Measurements from ENCODE around the gene MMP26. TPM values are rescaled to one million over a fixed set of nuclear protein-coding genes. Genes with fewer than 3 reads are reported as not detected.

Gene MMP26
- total and polyA plus RNA-seq, 5 donors from 2014 or later: not detected

GRCh38 chr11:4672470-4672869 lies 32.1 kb upstream of the MMP26 start:
- Histone ChIP-seq H3K36me3 (ENCODE audit: control insufficient read depth, insufficient read depth, low read length) (no peaks in the 10 kb centered on the region), H3K9me3 (ENCODE audit: control insufficient read depth in 2 of 2, low read length in 2 of 2) (no peaks in the 10 kb centered on the region), H3K4me1 (ENCODE audit: control insufficient read depth, insufficient read depth, low read length, poor library complexity, severe bottlenecking) (no peaks in the 10 kb centered on the region), H3K4me3 (ENCODE audit: low read depth, low read length) (no peak overlapping the region), H3K27me3 (ENCODE audit: control insufficient read depth, insufficient read depth, low read length) (peaks cover 1% of the 10 kb centered on the region), H3K27ac (ENCODE audit: insufficient read depth, low read length, poor library complexity, severe bottlenecking) (no peak overlapping the region)
- ATAC-seq (ENCODE audit: low read depth in 2 of 2): no peak
- H3K36me3 Mint-ChIP-seq: no peaks in the 10 kb centered on the region
- H3K9me3 Mint-ChIP-seq: peaks cover 0 to 2% (median 0%) of the 10 kb centered on the region in 7 donors
- no peak for DNase-seq
- no peaks in the 10 kb centered on the region for H3K4me1 Mint-ChIP-seq
- no peak overlapping the region for H3K4me3 Mint-ChIP-seq
- H3K27ac Mint-ChIP-seq: no peak overlapping the region
- peaks cover 28% of the 10 kb centered on the region for H3K27me3 Mint-ChIP-seq

- ATAC-seq (ENCODE audit: low read depth in 2 of 2): no peak
- Histone ChIP-seq H3K27me3 (ENCODE audit: control insufficient read depth, insufficient read depth, low read length) (no peaks in the 10 kb centered on the region), H3K4me3 (ENCODE audit: low read depth, low read length) (no peak overlapping the region), H3K4me1 (ENCODE audit: control insufficient read depth, insufficient read depth, low read length, poor library complexity, severe bottlenecking) (no peaks in the 10 kb centered on the region), H3K36me3 (ENCODE audit: control insufficient read depth, insufficient read depth, low read length) (no peaks in the 10 kb centered on the region), H3K9me3 (ENCODE audit: control insufficient read depth in 2 of 2, low read length in 2 of 2) (no peaks in the 10 kb centered on the region), H3K27ac (ENCODE audit: insufficient read depth, low read length, poor library complexity, severe bottlenecking) (no peak overlapping the region)
- H3K4me3 Mint-ChIP-seq: no peak overlapping the region
- no peak for DNase-seq
- H3K9me3 Mint-ChIP-seq: peaks cover 0 to 2% (median 0%) of the 10 kb centered on the region in 7 donors
- H3K4me1 Mint-ChIP-seq: no peaks in the 10 kb centered on the region
- H3K27ac Mint-ChIP-seq: no peak overlapping the region
- H3K27me3 Mint-ChIP-seq: peaks cover 20% of the 10 kb centered on the region
- H3K36me3 Mint-ChIP-seq: no peaks in the 10 kb centered on the region
Observed at GRCh38 chr11:4673781-4674180, 30.8 kb upstream of the MMP26 start.

- peaks cover 8% of the 10 kb centered on the region for H3K27me3 Mint-ChIP-seq
- no peaks in the 10 kb centered on the region for H3K4me1 ChIP-seq (ENCODE audit: control insufficient read depth, insufficient read depth, low read length, poor library complexity, severe bottlenecking)
Observed at GRCh38 chr11:4677948-4678347, 26.6 kb upstream of the MMP26 start.

GRCh38 chr11:4680341-4680740 lies 24.2 kb upstream of the MMP26 start:
- Mint-ChIP-seq H3K27ac (no peak overlapping the region), H3K4me3 (no peak overlapping the region), H3K4me1 (no peaks in the 10 kb centered on the region), H3K36me3 (no peaks in the 10 kb centered on the region), H3K9me3 (peaks cover 0 to 4% (median 0%) of the 10 kb centered on the region in 7 donors), H3K27me3 (peaks cover 8% of the 10 kb centered on the region)
- Histone ChIP-seq H3K9me3 (ENCODE audit: control insufficient read depth in 2 of 2, low read length in 2 of 2) (no peaks in the 10 kb centered on the region), H3K4me3 (ENCODE audit: low read depth, low read length) (no peak overlapping the region), H3K36me3 (ENCODE audit: control insufficient read depth, insufficient read depth, low read length) (no peaks in the 10 kb centered on the region), H3K4me1 (ENCODE audit: control insufficient read depth, insufficient read depth, low read length, poor library complexity, severe bottlenecking) (no peaks in the 10 kb centered on the region), H3K27me3 (ENCODE audit: control insufficient read depth, insufficient read depth, low read length) (no peaks in the 10 kb centered on the region), H3K27ac (ENCODE audit: insufficient read depth, low read length, poor library complexity, severe bottlenecking) (no peak overlapping the region)
- no peak for ATAC-seq (ENCODE audit: low read depth in 2 of 2)
- DNase-seq: no peak

More at GRCh38 chr11:4677948-4678347, 26.6 kb upstream of the MMP26 start:
- Mint-ChIP-seq H3K9me3 (peaks cover 0 to 4% (median 0%) of the 10 kb centered on the region in 7 donors), H3K4me1 (no peaks in the 10 kb centered on the region), H3K36me3 (no peaks in the 10 kb centered on the region), H3K4me3 (no peak overlapping the region), H3K27ac (no peak overlapping the region)
- ATAC-seq (ENCODE audit: low read depth in 2 of 2) (no peak), DNase-seq (no peak)
- Histone ChIP-seq H3K27me3 (ENCODE audit: control insufficient read depth, insufficient read depth, low read length) (no peaks in the 10 kb centered on the region), H3K9me3 (ENCODE audit: control insufficient read depth in 2 of 2, low read length in 2 of 2) (no peaks in the 10 kb centered on the region), H3K36me3 (ENCODE audit: control insufficient read depth, insufficient read depth, low read length) (no peaks in the 10 kb centered on the region), H3K27ac (ENCODE audit: insufficient read depth, low read length, poor library complexity, severe bottlenecking) (no peak overlapping the region), H3K4me3 (ENCODE audit: low read depth, low read length) (no peak overlapping the region)

GRCh38 chr11:4682623-4683419 lies 21.8 kb upstream of the MMP26 start:
- DNase-seq (no peak), ATAC-seq (ENCODE audit: low read depth in 2 of 2) (no peak)
- Mint-ChIP-seq H3K9me3 (peaks cover 0 to 2% (median 0%) of the 10 kb centered on the region in 7 donors), H3K36me3 (no peaks in the 10 kb centered on the region), H3K27me3 (no peaks in the 10 kb centered on the region), H3K4me3 (no peak overlapping the region), H3K4me1 (no peaks in the 10 kb centered on the region), H3K27ac (no peak overlapping the region)
- no peak overlapping the region for H3K27ac ChIP-seq (ENCODE audit: insufficient read depth, low read length, poor library complexity, severe bottlenecking)
- peaks cover 4% of the 10 kb centered on the region for H3K27me3 ChIP-seq (ENCODE audit: control insufficient read depth, insufficient read depth, low read length)
- no peak overlapping the region for H3K4me3 ChIP-seq (ENCODE audit: low read depth, low read length)
- H3K4me1 ChIP-seq (ENCODE audit: control insufficient read depth, insufficient read depth, low read length, poor library complexity, severe bottlenecking): no peaks in the 10 kb centered on the region
- no peaks in the 10 kb centered on the region for H3K36me3 ChIP-seq (ENCODE audit: control insufficient read depth, insufficient read depth, low read length)
- H3K9me3 ChIP-seq (ENCODE audit: control insufficient read depth in 2 of 2, low read length in 2 of 2): no peaks in the 10 kb centered on the region

- Mint-ChIP-seq H3K36me3 (no peaks in the 10 kb centered on the region), H3K4me1 (no peaks in the 10 kb centered on the region), H3K27ac (no peak overlapping the region), H3K9me3 (peaks cover 0 to 2% (median 0%) of the 10 kb centered on the region in 7 donors), H3K27me3 (peaks cover 6% of the 10 kb centered on the region), H3K4me3 (no peak overlapping the region)
- no peak overlapping the region for H3K27ac ChIP-seq (ENCODE audit: insufficient read depth, low read length, poor library complexity, severe bottlenecking)
- H3K36me3 ChIP-seq (ENCODE audit: control insufficient read depth, insufficient read depth, low read length): no peaks in the 10 kb centered on the region
- H3K27me3 ChIP-seq (ENCODE audit: control insufficient read depth, insufficient read depth, low read length): peaks cover 4% of the 10 kb centered on the region
- H3K9me3 ChIP-seq (ENCODE audit: control insufficient read depth in 2 of 2, low read length in 2 of 2): no peaks in the 10 kb centered on the region
- no peaks in the 10 kb centered on the region for H3K4me1 ChIP-seq (ENCODE audit: control insufficient read depth, insufficient read depth, low read length, poor library complexity, severe bottlenecking)
- DNase-seq (no peak), ATAC-seq (ENCODE audit: low read depth in 2 of 2) (no peak)
- H3K4me3 ChIP-seq (ENCODE audit: low read depth, low read length): no peak overlapping the region
Observed at GRCh38 chr11:4684631-4685285, 19.8 kb upstream of the MMP26 start.

GRCh38 chr11:4695442-4695841 lies 9.1 kb upstream of the MMP26 start:
- Histone ChIP-seq H3K27me3 (ENCODE audit: control insufficient read depth, insufficient read depth, low read length) (no peaks in the 10 kb centered on the region), H3K36me3 (ENCODE audit: control insufficient read depth, insufficient read depth, low read length) (no peaks in the 10 kb centered on the region), H3K27ac (ENCODE audit: insufficient read depth, low read length, poor library complexity, severe bottlenecking) (no peak overlapping the region), H3K4me1 (ENCODE audit: control insufficient read depth, insufficient read depth, low read length, poor library complexity, severe bottlenecking) (no peaks in the 10 kb centered on the region), H3K4me3 (ENCODE audit: low read depth, low read length) (no peak overlapping the region), H3K9me3 (ENCODE audit: control insufficient read depth in 2 of 2, low read length in 2 of 2) (no peaks in the 10 kb centered on the region)
- DNase-seq: no peak
- ATAC-seq (ENCODE audit: low read depth in 2 of 2): no peak
- H3K27me3 Mint-ChIP-seq: no peaks in the 10 kb centered on the region
- H3K36me3 Mint-ChIP-seq: no peaks in the 10 kb centered on the region
- no peak overlapping the region for H3K4me3 Mint-ChIP-seq
- H3K4me1 Mint-ChIP-seq: no peaks in the 10 kb centered on the region
- H3K9me3 Mint-ChIP-seq: peaks cover 0 to 3% (median 0%) of the 10 kb centered on the region in 7 donors
- H3K27ac Mint-ChIP-seq: no peak overlapping the region
